BLaER1 treated with 17β-estradiol and CSF1 and Interleukin-3, amounts not matched to agents 10 nM and 100 nM (cell line): ENCODE measurements around the gene MED12L.
A peak's percentile ranks its signal among the peaks of the same experiment; 100 is the strongest.

Experiments used
- H3K27ac ChIP-seq, 11 experiments: shearing (Covaris generic); formaldehyde crosslinking; 2 replicates each; pipeline ENCODE4 v1.8.1; 2022
- H3K27me3 ChIP-seq, 11 experiments: shearing (Covaris generic); formaldehyde crosslinking; 2 replicates each; pipeline ENCODE4 v1.8.1; 2022
- H3K36me3 ChIP-seq, 11 experiments: shearing (Covaris generic); formaldehyde crosslinking; 2 replicates each; pipeline ENCODE4 v1.8.1; 2022
- H3K4me1 ChIP-seq, 10 experiments: shearing (Covaris generic); formaldehyde crosslinking; 2 replicates each; pipeline ENCODE4 v1.8.1; 2022
- H3K4me2 ChIP-seq, 11 experiments: shearing (Covaris generic); formaldehyde crosslinking; 2 replicates each; pipeline ENCODE4 v1.8.1; 2022
- H3K4me3 ChIP-seq, 10 experiments: shearing (Covaris generic); formaldehyde crosslinking; 2 replicates each; pipeline ENCODE4 v1.8.1; 2022
- H3K9ac ChIP-seq, 11 experiments: shearing (Covaris generic); formaldehyde crosslinking; 2 replicates each; pipeline ENCODE4 v1.8.1; 2022
- H3K9me3 ChIP-seq, 11 experiments: shearing (Covaris generic); formaldehyde crosslinking; replicated peaks in 1 of 11; 2 replicates each; pipeline ENCODE4 v1.8.1; 2022
- H4K20me1 ChIP-seq, 11 experiments: shearing (Covaris generic); formaldehyde crosslinking; 2 replicates each; pipeline ENCODE4 v1.8.1; 2022
- Cebpa-rat ChIP-seq, 11 experiments: shearing (Covaris generic); IDR thresholded peaks; 2 replicates each; pipeline ENCODE4 v1.8.1; 2022

MED12L gene

DNA sequence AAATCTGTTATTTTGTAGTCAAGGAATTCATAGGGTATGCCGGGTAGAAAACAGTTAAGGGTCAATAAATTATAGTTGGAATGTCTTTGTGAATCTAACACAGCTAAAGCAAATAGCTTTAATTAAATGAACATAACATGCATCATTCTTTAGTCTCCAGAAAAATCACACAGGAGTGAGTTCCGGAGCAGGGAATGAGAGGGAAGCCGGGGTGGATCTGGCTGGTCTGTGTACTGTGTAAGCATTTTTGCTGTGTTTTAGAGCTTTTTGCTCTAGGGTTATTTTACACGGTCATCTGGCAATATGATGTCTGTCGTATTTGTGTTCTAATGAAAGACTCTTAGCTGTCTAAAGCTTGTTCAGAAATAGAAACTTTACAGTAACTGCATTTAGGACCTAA, 57.5 kb downstream of the MED12L start:
- Histone ChIP-seq H3K4me3 (no peak overlapping the region), H4K20me1 (no peaks in the 10 kb centered on the region), H3K9ac (no peak overlapping the region), H3K36me3 (peaks cover 0 to 8% (median 0%) of the 10 kb centered on the region in 11 experiments; a peak in 1 of 22 replicates), H3K9me3 (peaks cover 0 to 10% (median 0%) of the 10 kb centered on the region in 11 experiments; a peak in 4 of 22 replicates), H3K4me2 (peak overlapping the region in 6 of 11 experiments; percentile 64 to 72 (median 72); a peak in 6 of 22 replicates), H3K27ac (no peak overlapping the region), H3K27me3 (no peaks in the 10 kb centered on the region), H3K4me1 (peaks cover 18 to 51% (median 47%) of the 10 kb centered on the region in 10 experiments)
- TF ChIP-seq Cebpa-rat (IDR thresholded peaks at IDR 0.05), result no peak

DNA sequence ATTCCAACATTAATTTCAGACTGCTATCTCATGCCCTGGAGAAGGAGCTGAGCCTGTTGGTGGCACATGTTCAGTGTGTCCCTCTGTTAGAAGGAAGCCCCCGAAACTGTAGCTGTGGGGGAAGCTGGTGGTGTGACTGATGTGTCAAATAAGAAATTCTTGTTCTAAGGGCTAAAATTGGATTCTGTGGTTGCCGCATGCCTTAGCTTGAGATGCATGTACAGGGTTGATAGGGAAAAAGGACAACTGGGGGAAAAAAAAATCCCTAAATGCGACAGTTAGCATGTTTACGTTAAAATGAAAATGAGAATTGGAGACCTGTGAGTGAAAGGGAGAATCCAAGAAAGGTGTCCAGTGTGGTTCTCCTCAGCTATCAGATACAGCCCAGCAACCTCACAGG, 58.6 kb downstream of the MED12L start:
- H3K36me3 ChIP-seq, result peaks cover 0 to 4% (median 0%) of the 10 kb centered on the region in 11 experiments; a peak in 1 of 22 replicates
- H3K27me3 ChIP-seq, result no peaks in the 10 kb centered on the region
- TF ChIP-seq Cebpa-rat (IDR thresholded peaks at IDR 0.05), result no peak
- H3K9ac ChIP-seq, result no peak overlapping the region
- H3K4me2 ChIP-seq, result peak overlapping the region in 9 of 11 experiments; percentile 55 to 90 (median 72); a peak in 17 of 22 replicates
- no peak overlapping the region for H3K4me3 ChIP-seq
- H3K27ac ChIP-seq, result no peak overlapping the region
- peaks cover 18 to 51% (median 47%) of the 10 kb centered on the region in 10 experiments for H3K4me1 ChIP-seq
- no peaks in the 10 kb centered on the region for H4K20me1 ChIP-seq
- peaks cover 0 to 2% (median 0%) of the 10 kb centered on the region in 11 experiments; a peak in 2 of 22 replicates for H3K9me3 ChIP-seq

- H3K36me3 ChIP-seq, result peaks cover 0 to under 1% (median 0%) of the 10 kb centered on the region in 11 experiments; a peak in 1 of 22 replicates
- no peaks in the 10 kb centered on the region for H3K9me3 ChIP-seq
- no peak overlapping the region for H3K4me3 ChIP-seq
- no peaks in the 10 kb centered on the region for H4K20me1 ChIP-seq
- H3K4me2 ChIP-seq, result peak overlapping the region in 9 of 11 experiments; percentile 55 to 90 (median 72); a peak in 17 of 22 replicates
- H3K9ac ChIP-seq, result no peak overlapping the region
- H3K27ac ChIP-seq, result no peak overlapping the region
- TF ChIP-seq Cebpa-rat (IDR thresholded peaks at IDR 0.05), result no peak
- no peaks in the 10 kb centered on the region for H3K27me3 ChIP-seq
- peaks cover 18 to 51% (median 47%) of the 10 kb centered on the region in 10 experiments for H3K4me1 ChIP-seq
These were observed 59.3 kb downstream of the MED12L start for GRCh38 chr3:151144760-151145159.

DNA sequence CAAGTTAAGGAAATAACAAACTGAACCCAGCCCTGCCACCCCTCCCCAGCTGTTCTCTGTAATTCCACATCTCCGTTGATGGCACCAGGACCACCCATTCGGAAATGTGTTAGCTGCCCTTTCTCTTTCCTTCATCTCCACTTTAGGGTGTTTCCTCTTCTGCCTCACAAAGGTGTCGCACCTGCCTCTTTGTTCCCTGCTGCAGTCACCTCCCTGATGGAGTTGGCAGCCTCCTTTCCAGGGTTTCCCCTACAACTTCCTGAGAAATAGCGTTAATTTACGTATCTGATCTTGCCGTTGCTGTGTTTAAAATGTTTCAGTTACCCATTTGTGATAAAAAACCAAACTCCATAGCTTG, 60.2 kb downstream of the MED12L start:
- peaks cover 18 to 51% (median 47%) of the 10 kb centered on the region in 10 experiments for H3K4me1 ChIP-seq
- H3K9me3 ChIP-seq, result no peaks in the 10 kb centered on the region
- H3K4me2 ChIP-seq, result peak overlapping the region; percentile 64 to 90 (median 78)
- no peak for TF ChIP-seq Cebpa-rat (IDR thresholded peaks at IDR 0.05)
- H3K27me3 ChIP-seq, result no peaks in the 10 kb centered on the region
- H3K36me3 ChIP-seq, result no peaks in the 10 kb centered on the region
- H3K4me3 ChIP-seq, result peak overlapping the region in 3 of 10 experiments; percentile 15 to 48 (median 34); a peak in 5 of 20 replicates
- H4K20me1 ChIP-seq, result no peaks in the 10 kb centered on the region
- peak overlapping the region in 6 of 11 experiments; percentile 37 to 76 (median 66); a peak in 4 of 22 replicates for H3K27ac ChIP-seq
- peak overlapping the region in 8 of 11 experiments; percentile 4 to 56 (median 47); a peak in 8 of 22 replicates for H3K9ac ChIP-seq

GRCh38 chr3:151146071-151146730, 60.7 kb downstream of the MED12L start:
- H3K4me3 ChIP-seq, result peak overlapping the region in 6 of 10 experiments; percentile 12 to 48 (median 24); a peak in 11 of 20 replicates
- H3K9me3 ChIP-seq, result no peaks in the 10 kb centered on the region
- no peaks in the 10 kb centered on the region; a peak in 1 of 22 replicates for H3K36me3 ChIP-seq
- H3K4me1 ChIP-seq, result peaks cover 18 to 51% (median 47%) of the 10 kb centered on the region in 10 experiments
- H3K4me2 ChIP-seq, result peak overlapping the region; percentile 64 to 90 (median 78)
- no peaks in the 10 kb centered on the region for H3K27me3 ChIP-seq
- peak overlapping the region in 9 of 11 experiments; percentile 55 to 76 (median 67); a peak in 19 of 22 replicates for H3K27ac ChIP-seq
- no peaks in the 10 kb centered on the region for H4K20me1 ChIP-seq
- H3K9ac ChIP-seq, result peak overlapping the region in 10 of 11 experiments; percentile 4 to 56 (median 44); a peak in 13 of 22 replicates
- TF ChIP-seq Cebpa-rat (IDR thresholded peaks at IDR 0.05), result peak in 5 of 11 experiments; percentile 42 to 71 (median 55); a peak in 8 of 22 replicates

GRCh38 chr3:151146731-151147091, 61.2 kb downstream of the MED12L start:
- no peaks in the 10 kb centered on the region; a peak in 1 of 22 replicates for H3K36me3 ChIP-seq
- no peaks in the 10 kb centered on the region for H3K27me3 ChIP-seq
- H3K27ac ChIP-seq, result peak overlapping the region in 9 of 11 experiments; percentile 55 to 76 (median 67); a peak in 18 of 22 replicates
- no peaks in the 10 kb centered on the region for H3K9me3 ChIP-seq
- H4K20me1 ChIP-seq, result no peaks in the 10 kb centered on the region
- peak overlapping the region; percentile 64 to 90 (median 78) for H3K4me2 ChIP-seq
- peak overlapping the region in 8 of 11 experiments; percentile 7 to 56 (median 44); a peak in 10 of 22 replicates for H3K9ac ChIP-seq
- peak overlapping the region in 5 of 10 experiments; percentile 12 to 48 (median 34); a peak in 9 of 20 replicates for H3K4me3 ChIP-seq
- TF ChIP-seq Cebpa-rat (IDR thresholded peaks at IDR 0.05), result 0 out of 22 replicates have a peak, but pooled peaks of 1 of the 11 experiments have one; percentile 5
- H3K4me1 ChIP-seq, result peaks cover 18 to 51% (median 47%) of the 10 kb centered on the region in 10 experiments

DNA sequence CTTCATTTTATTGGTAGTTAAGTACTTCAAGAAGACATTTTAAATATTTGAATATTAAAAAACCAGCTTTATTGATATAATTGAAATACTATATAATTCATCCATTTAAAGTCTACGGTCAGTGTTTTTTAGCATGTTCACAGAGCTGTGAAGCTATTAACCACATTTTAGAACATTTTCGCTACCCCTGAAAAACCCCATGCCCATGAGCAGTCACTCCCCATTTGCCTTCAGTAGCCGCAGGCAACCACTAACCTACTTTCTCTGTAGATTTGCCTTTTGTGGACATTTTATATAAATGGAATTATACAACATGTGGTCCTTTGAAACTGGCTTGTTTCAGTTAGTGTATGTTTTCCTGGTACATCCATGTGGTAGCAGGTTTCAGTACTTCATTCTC, 61.8 kb downstream of the MED12L start:
- Histone ChIP-seq H3K9me3 (no peaks in the 10 kb centered on the region), H3K36me3 (no peaks in the 10 kb centered on the region; a peak in 1 of 22 replicates), H4K20me1 (no peaks in the 10 kb centered on the region), H3K9ac (no peak overlapping the region), H3K4me2 (peak overlapping the region in 10 of 11 experiments; percentile 13 to 90 (median 68); a peak in 17 of 22 replicates), H3K27ac (peak overlapping the region in 5 of 11 experiments; percentile 9 to 67 (median 66); a peak in 6 of 22 replicates), H3K4me1 (peaks cover 18 to 51% (median 47%) of the 10 kb centered on the region in 10 experiments), H3K27me3 (no peaks in the 10 kb centered on the region), H3K4me3 (no peak overlapping the region)
- no peak for TF ChIP-seq Cebpa-rat (IDR thresholded peaks at IDR 0.05)

DNA sequence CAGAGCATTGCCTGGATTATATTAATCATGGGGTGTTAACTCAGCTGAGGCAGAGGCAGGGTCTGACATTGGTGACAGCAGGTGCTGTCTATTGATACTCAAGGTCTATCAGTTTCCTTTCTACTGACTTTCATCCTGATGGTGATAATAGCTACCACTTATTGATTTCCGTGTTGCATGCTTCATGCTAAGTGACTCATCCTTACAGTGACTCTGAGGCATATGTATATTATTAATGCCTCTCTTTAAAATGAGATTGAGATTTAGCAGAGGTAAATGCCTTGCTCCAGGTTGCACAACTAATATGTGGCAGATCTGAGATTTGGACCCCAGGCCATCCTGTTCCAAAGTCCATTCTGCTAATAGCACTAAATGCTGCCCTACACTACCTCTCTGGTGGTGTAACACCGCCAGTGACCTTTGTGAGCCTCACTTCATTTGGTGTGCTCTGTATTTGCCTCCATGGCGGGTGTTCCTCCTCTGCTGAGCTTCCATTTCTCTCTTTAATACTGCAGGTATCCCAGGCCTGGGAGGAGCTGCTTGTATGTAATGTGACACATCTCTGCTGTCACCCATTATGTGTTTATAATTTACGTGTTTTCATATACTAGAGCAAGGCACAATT, 67.1 kb downstream of the MED12L start:
- TF ChIP-seq Cebpa-rat (IDR thresholded peaks at IDR 0.05), result no peak
- no peaks in the 10 kb centered on the region for H4K20me1 ChIP-seq
- H3K9me3 ChIP-seq, result no peaks in the 10 kb centered on the region
- H3K9ac ChIP-seq, result no peak overlapping the region
- no peak overlapping the region for H3K4me2 ChIP-seq
- H3K27me3 ChIP-seq, result no peaks in the 10 kb centered on the region
- H3K27ac ChIP-seq, result no peak overlapping the region
- no peak overlapping the region for H3K4me3 ChIP-seq
- no peaks in the 10 kb centered on the region; a peak in 1 of 22 replicates for H3K36me3 ChIP-seq
- H3K4me1 ChIP-seq, result peaks cover 0 to 3% (median 2%) of the 10 kb centered on the region in 10 experiments; a peak in 15 of 20 replicates

- H3K9me3 ChIP-seq, result no peaks in the 10 kb centered on the region
- no peaks in the 10 kb centered on the region for H3K4me1 ChIP-seq
- H3K27ac ChIP-seq, result no peak overlapping the region
- H4K20me1 ChIP-seq, result no peaks in the 10 kb centered on the region
- H3K4me3 ChIP-seq, result no peak overlapping the region
- no peak overlapping the region for H3K9ac ChIP-seq
- H3K36me3 ChIP-seq, result peaks cover 0 to 6% (median 0%) of the 10 kb centered on the region in 11 experiments; a peak in 4 of 22 replicates
- H3K27me3 ChIP-seq, result no peaks in the 10 kb centered on the region
- no peak overlapping the region for H3K4me2 ChIP-seq
- TF ChIP-seq Cebpa-rat (IDR thresholded peaks at IDR 0.05), result no peak
These were observed 69.1 kb downstream of the MED12L start for GRCh38 chr3:151154566-151154965.
